GM12801 (cell line): ENCODE data around the gene NIPSNAP3A.

ENCODE experiments used
- CTCF ChIP-seq: IDR thresholded peaks from one replicate; pipeline ENCODE4 v1.5.1; 2011; ENCODE audit warnings: control low read depth; ENCODE audit not compliant: insufficient read length; ENCODE audit errors: extremely low read depth

The NIPSNAP3A gene

GRCh38 chr9:104745852-104746251 lies 1.6 kb upstream of the NIPSNAP3A start:
- TF ChIP-seq CTCF: no peak

- no peak for TF ChIP-seq CTCF
Measured at GRCh38 chr9:104746285-104746684, 1.2 kb upstream of the NIPSNAP3A start.

- no peak for TF ChIP-seq CTCF
Measured at GRCh38 chr9:104746798-104747197, 685 bp upstream of the NIPSNAP3A start.

- no peak for TF ChIP-seq CTCF
Measured at GRCh38 chr9:104747245-104747564, 278 bp upstream of the NIPSNAP3A start.

- TF ChIP-seq CTCF: no peak
Measured at GRCh38 chr9:104748359-104749031, 1.0 kb downstream of the NIPSNAP3A start.

- no peak for TF ChIP-seq CTCF
Measured at GRCh38 chr9:104750185-104750767, 2.8 kb downstream of the NIPSNAP3A start.

- TF ChIP-seq CTCF: no peak
Measured at GRCh38 chr9:104758974-104759373, 11.5 kb downstream of the NIPSNAP3A start.

GRCh38 chr9:104765138-104765537 lies 17.7 kb downstream of the NIPSNAP3A start:
- TF ChIP-seq CTCF: no peak
